GM10266 (cell line): ENCODE measurements around the gene CGB7.
A peak's percentile ranks its signal among the peaks of the same experiment; 100 is the strongest.
"Not testable (repeated sequence)": the region's sequence is repeated elsewhere in the genome, so short reads cannot be mapped to it uniquely, and the experiment has no call there.

ENCODE experiments used
- DNase-seq: peaks from one replicate; pipeline ENCODE4 v3.0.0; 2012; ENCODE audit errors: extremely low spot score
- CTCF ChIP-seq: IDR thresholded peaks from 2 replicates; pipeline ENCODE4 v1.5.1; 2012; ENCODE audit warnings: mild to moderate bottlenecking, low read depth; ENCODE audit not compliant: control insufficient read depth, insufficient read depth; ENCODE audit errors: missing control alignments

Gene CGB7

DNA sequence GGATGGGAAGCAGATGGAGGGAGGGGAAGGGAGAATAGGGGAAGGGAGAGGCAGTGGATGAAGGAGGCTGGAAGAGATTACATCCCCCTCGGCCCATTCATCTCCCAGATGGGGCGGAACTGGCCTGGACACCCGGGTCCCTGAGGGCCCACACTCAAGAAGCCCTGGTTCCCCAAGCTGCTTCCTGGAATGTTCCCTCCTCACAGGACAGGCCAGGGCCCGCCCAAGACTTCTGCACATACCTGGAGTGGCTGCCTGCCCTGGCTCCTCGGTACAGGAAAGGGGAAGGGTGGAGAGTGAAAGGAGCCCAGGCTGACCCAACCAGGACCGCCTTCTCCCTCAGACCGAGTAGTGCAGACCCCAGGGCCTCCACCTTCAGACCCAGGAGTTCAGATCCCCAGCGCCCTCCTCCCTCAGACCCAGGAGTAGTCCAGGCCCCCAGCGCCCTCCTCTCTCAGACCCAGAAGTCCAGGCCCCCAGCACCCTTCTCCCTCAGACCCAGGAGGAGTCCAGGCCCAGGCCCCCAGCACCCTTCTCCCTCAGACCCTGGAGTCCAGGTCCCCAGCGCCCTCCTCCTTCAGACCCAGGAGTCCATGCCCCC lies 6.6 kb upstream of the CGB7 start:
- DNase-seq: peak; percentile 37

DNA sequence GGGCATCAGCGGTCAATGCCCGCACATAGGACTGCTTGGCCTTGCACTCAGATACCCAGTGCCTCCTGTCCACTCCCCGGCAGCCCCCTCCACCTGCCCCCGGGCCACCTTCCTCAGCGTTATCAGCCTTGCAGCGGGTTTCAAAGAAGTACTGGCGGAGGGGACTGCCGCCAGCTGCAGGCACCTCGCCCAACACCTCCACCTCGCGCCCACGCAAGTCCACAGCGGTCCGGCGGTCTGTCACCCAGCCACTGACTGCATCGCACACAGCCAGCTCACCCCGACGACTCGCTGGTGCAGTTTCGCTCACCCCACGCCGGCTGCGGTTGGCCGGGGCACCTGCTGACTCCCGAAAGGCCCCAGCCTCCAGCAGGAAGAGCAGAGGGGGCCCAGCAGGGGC lies 3.9 kb upstream of the CGB7 start:
- TF ChIP-seq CTCF: no peak
- DNase-seq: peak; percentile 51

More for the DNA sequence above, 6.6 kb upstream of the CGB7 start:
- no peak for TF ChIP-seq CTCF

- no peak for DNase-seq
- no peak for TF ChIP-seq CTCF
Measured at GRCh38 chr19:49061000-49061399, 3.5 kb upstream of the CGB7 start.

DNA sequence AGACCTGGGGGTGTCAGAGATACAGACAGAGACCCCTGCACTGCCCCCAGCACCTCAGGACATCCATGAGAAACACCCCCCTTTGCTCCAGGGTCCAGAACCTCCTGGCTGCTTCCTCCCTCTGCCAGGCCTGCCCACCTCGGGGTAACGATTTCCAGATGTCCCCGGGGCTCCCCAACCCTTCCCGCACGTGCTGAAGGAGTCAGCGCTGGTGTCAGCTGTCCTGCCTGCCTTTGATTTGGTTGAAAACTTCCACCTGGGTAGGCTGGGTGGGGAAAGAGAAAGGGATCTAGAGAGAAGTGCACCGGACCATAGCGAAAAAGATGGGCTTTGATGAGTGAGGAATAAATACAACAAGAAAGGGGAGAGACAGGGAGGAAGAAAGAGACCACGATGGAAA lies 1.5 kb upstream of the CGB7 start:
- no peak for TF ChIP-seq CTCF
- no peak for DNase-seq

- TF ChIP-seq CTCF: no peak
- peak; percentile 61 for DNase-seq
Measured at GRCh38 chr19:49058562-49058961, 1.0 kb upstream of the CGB7 start.

DNA sequence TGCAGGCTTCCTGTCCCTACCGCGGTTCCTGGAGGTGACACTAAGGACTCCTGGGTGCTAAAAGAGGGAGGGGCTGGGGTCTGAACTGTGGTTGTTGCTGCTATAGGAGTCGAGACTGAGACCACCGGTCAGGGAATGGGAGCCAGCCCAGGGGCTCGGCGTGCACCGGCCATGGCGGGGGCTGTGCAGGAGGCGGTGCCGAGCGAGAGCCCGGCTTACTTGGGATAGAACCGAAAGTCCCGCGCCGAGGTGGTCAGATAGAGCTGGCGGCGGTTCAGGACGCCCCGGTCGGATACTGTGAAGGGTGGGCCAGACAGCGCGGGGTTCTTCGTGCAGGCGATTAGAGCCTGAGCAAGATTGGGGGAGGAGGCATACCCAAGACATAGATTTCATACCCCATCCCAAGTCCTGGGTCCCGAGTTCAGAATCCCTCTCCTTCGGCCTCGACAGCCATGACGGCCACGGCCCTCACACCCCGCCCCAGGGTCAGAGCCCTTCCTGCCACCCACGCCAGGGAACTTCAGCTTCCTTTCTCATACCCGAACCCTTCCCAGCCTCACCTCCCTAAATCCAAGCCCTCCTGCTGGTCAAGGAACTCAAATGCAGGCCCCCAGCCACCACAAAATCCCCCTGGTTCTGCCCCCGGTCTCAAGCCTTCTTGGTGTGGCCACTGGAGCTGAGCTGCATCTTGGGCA lies 500 bp downstream of the CGB7 start:
- not testable (repeated sequence) for DNase-seq

DNA sequence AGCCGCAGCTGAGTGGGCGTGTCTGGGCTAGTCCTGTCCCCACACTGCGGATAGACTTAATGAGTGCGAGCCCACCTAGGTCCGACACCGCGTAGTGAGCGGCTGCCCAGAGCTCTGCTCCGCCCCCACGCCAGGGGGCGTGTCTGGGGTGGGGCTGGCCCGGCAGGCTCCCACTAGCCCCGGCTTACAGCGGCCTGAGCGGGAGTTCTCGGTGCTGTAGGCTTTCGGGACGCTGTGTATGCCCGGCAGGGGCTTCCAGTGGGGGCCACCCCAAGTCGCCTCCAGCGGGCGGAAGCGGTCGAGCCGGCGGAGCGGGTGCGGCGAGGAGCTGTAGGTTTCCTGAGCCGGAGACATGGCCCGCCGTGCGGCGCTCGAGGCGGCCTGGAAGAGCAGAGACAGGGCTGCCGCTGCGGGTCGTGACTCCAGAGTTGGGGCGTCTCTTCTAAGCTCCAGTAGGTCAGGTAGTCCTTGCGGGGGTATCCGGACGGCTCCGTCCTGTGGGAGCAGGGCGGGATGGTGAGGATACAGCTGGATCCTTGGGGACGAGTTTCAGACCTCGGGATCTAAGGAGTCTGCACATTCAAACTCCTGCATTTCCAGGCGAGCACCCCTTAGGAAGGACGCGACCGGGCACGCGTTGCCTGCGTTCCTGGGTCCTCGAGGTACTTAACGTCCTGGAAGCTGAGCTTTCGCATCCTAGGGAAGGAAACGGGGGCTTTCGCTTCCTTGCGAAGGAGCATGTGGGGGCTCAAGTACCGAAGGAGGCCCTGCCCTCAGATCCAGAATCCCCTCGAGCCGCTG lies 1.2 kb downstream of the CGB7 start:
- DNase-seq: peak; percentile 87
- TF ChIP-seq CTCF: peak; percentile 8

DNA sequence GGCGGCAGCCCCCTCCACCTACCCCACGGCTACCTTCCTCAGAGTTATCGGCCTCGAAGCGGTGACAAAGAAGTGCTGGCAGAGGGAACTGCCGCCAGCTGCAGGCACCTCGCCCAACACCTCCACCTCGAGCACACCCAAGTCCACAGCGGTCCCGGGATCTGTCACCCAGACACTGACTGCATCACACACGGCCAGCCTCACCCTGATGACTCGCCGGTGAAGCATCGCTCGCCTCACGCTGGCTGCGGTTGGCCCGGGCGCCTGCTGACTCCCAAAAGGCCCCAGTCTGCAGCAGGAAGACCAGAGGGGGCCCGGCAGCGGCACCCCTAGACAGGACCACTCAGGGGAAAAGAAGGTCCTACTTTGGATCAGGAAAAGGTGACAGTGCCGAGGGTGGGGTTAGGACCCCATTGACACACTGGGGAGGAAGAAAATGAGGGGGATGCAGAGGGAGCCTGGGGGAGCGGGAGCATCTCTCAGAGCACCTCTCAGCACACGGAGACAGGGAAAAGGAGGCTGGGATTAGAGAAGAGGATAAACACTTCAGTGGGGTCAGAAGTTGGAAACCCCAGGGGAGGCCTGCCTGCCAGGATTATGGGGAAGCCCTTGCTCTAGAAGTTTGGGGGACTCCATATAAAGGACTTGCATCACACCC lies 7.0 kb downstream of the CGB7 start:
- not testable (repeated sequence) for DNase-seq

DNA sequence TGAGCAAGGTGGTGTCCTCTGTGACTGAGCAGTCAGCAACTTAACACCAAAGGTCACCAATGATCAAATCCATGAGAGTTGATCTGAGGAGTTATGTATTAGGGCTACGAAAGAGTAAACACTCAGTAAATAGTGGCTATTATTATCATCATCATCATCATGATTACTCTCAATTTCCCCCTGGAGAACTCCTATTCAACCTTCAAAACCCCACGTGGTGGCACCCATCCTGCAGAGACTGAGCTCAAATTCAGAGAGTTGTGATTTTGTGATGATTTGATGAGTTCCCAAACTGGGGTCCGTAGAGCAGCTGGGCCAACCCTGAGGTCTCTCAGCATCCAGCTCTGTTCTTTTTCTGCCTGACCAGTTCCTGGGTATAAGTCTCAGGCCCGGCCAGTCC lies 7.7 kb downstream of the CGB7 start:
- not testable (repeated sequence) for DNase-seq

GRCh38 chr19:49049011-49049410 lies 8.5 kb downstream of the CGB7 start, which contains the start of gene CGB8:
Gene CGB8, minus strand, starts transcription at chr19:49049111. Its CDS starts 372 bp downstream, at chr19:49048739.
- not testable (repeated sequence) for DNase-seq

- not testable (repeated sequence) for DNase-seq
Measured at GRCh38 chr19:49043548-49043947, 14.0 kb downstream of the CGB7 start, which contains the start of gene CGB5. Gene CGB5, plus strand, starts transcription at chr19:49043848. Its CDS starts 362 bp downstream, at chr19:49044210.
